Left lung (tissue), 14 donors: Measurements from ENCODE around the gene CTDP1. TPM values are rescaled to one million over a fixed set of nuclear protein-coding genes. Genes with fewer than 3 reads are reported as not detected.
A peak's percentile ranks its signal among the peaks of the same experiment; 100 is the strongest.

Experiments used
- ATAC-seq: fragments of 200-7000 bp; cut with Tn5 transposase; one replicate; pipeline ENCODE4 v1.9.1; 2020; ENCODE audit warnings: moderate library complexity
- DNase-seq, 4 donors: peaks; one replicate each; pipeline ENCODE4 v3.0.0-alpha.2; 2013 to 2020
- H3K27ac ChIP-seq, 2 donors: fragments of 200-600 bp; sonication (generic) in 1 of 2; one replicate each; pipeline versions ENCODE4 v1.5.0 to v1.8.0; 2020 to 2021
- H3K27me3 ChIP-seq, 2 donors: fragments of 200-600 bp; sonication (generic) in 1 of 2; one replicate each; pipeline versions ENCODE4 v1.5.0 to v1.8.0; 2020 to 2021
- H3K36me3 ChIP-seq, 2 donors: fragments of 200-600 bp; sonication (generic) in 1 of 2; one replicate each; pipeline versions ENCODE4 v1.5.0 to v1.8.0; 2020 to 2021
- H3K4me1 ChIP-seq, 2 donors: fragments of 200-600 bp; one replicate each; pipeline ENCODE4 v1.8.0; 2021
- H3K4me3 ChIP-seq, 2 donors: fragments of 200-600 bp; sonication (generic) in 1 of 2; one replicate each; pipeline versions ENCODE4 v1.5.0 to v1.8.0; 2020 to 2021; ENCODE audit warnings: mild to moderate bottlenecking in 1 of 2
- H3K9me3 ChIP-seq, 2 donors: fragments of 200-600 bp; sonication (generic) in 1 of 2; one replicate each; pipeline versions ENCODE4 v1.5.0 to v1.8.0; 2020 to 2021
- intact Hi-C, 2 donors: fragments of 100-400 bp; cut with DNase I; formaldehyde crosslinking; loops; one replicate each; pipeline versions ENCODE4 v1.11.2 to v1.14.2; 2022
- long read RNA-seq, 12 donors: library from polyadenylated mRNA in 2 of 12; unstranded in 2 of 12; transcript quantifications; one replicate each; pipeline ENCODE4 v2.0.0 and lab custom pipeline, GENCODE V29; 2019 to 2026
- polyA plus RNA-seq, 6 donors: library from polyadenylated mRNA; unstranded; fragments of 120-200 nt; gene quantifications; one replicate each; pipeline ENCODE4 v1.2.1, GENCODE V29; 2013; ENCODE audit not compliant: insufficient read length in 6 of 6
- total RNA-seq, 2 donors: library from RNA; stranded (reverse); fragmentation: NEBNext Ultra II Directional; extraction: Animal tissue kit (Norgen Biotek cat#: 25700); gene quantifications; one replicate each; pipeline ENCODE4 v1.2.1, GENCODE V29; 2021
- TF ChIP-seq, protein P1 (sequence below), 2 donors: fragments of 200-600 bp; sonication (generic) in 1 of 2; IDR thresholded peaks; one replicate each; pipeline versions ENCODE4 v1.5.0 to v1.8.0; 2021; ENCODE audit warnings: antibody characterized with exemption in 2 of 2
- donor health status: DM: no; HTN: yes; CAD: no.
- donor health status: DM: no; HTN: no; CAD: no.

Gene CTDP1
- total RNA-seq (10 to 100 TPM; 18.5 to 24.4 TPM), polyA plus RNA-seq (10 to 100 TPM in 3 of 6 donors, 1 to 10 TPM in 3; 8.4 to 12.3 (median 10.1) TPM)
- long read RNA-seq, donor 1, full-length matches to known transcripts: 2 of 2 reads
- long read RNA-seq, donor 1, partial matches to known transcripts: 0 of 2 reads
- long read RNA-seq, donor 1, other reads (novel, unspliced or antisense): 0 of 2 reads
- long read RNA-seq, donor 2: 0 reads
- long read RNA-seq, donor 3, partial matches to known transcripts: 0 of 2 reads
- long read RNA-seq, donor 3, other reads (novel, unspliced or antisense): 0 of 2 reads
- long read RNA-seq, donor 4, partial matches to known transcripts: 1 of 3 reads
- long read RNA-seq, donor 4, other reads (novel, unspliced or antisense): 2 of 3 reads
- long read RNA-seq, donor 5, partial matches to known transcripts: 0 of 1 reads
- long read RNA-seq, donor 5, other reads (novel, unspliced or antisense): 0 of 1 reads
- long read RNA-seq, donor 6: 0 reads
- long read RNA-seq, donor 7, full-length matches to known transcripts: 2 of 2 reads
- long read RNA-seq, donor 7, partial matches to known transcripts: 0 of 2 reads
- long read RNA-seq, donor 7, other reads (novel, unspliced or antisense): 0 of 2 reads
- long read RNA-seq, donor 8, full-length matches to known transcripts: 3 of 8 reads
- long read RNA-seq, donor 8, partial matches to known transcripts: 5 of 8 reads
- long read RNA-seq, donor 8, other reads (novel, unspliced or antisense): 0 of 8 reads
- long read RNA-seq, donor 9: 0 reads
- long read RNA-seq, donor 10, full-length matches to known transcripts: 1 of 1 reads
- long read RNA-seq, donor 10, partial matches to known transcripts: 0 of 1 reads
- long read RNA-seq, donor 10, other reads (novel, unspliced or antisense): 0 of 1 reads
- long read RNA-seq, donor 11: 0 reads
- long read RNA-seq, donor 12, full-length matches to known transcripts: 1 of 1 reads
- long read RNA-seq, donor 12, partial matches to known transcripts: 0 of 1 reads
- long read RNA-seq, donor 12, other reads (novel, unspliced or antisense): 0 of 1 reads

GRCh38 chr18:79679552-79680099, at the start of gene CTDP1:
Gene CTDP1, plus strand, starts transcription at chr18:79679803. Its CDS starts 145 bp downstream, at chr18:79679948.
- TF ChIP-seq, protein P1, sequence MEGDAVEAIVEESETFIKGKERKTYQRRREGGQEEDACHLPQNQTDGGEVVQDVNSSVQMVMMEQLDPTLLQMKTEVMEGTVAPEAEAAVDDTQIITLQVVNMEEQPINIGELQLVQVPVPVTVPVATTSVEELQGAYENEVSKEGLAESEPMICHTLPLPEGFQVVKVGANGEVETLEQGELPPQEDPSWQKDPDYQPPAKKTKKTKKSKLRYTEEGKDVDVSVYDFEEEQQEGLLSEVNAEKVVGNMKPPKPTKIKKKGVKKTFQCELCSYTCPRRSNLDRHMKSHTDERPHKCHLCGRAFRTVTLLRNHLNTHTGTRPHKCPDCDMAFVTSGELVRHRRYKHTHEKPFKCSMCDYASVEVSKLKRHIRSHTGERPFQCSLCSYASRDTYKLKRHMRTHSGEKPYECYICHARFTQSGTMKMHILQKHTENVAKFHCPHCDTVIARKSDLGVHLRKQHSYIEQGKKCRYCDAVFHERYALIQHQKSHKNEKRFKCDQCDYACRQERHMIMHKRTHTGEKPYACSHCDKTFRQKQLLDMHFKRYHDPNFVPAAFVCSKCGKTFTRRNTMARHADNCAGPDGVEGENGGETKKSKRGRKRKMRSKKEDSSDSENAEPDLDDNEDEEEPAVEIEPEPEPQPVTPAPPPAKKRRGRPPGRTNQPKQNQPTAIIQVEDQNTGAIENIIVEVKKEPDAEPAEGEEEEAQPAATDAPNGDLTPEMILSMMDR (IDR thresholded peaks at IDR 0.05): no peak
- DNase-seq (peak; percentile 91 to 97 (median 96)), ATAC-seq (peak; percentile 79)
- Histone ChIP-seq H3K9me3 (no peaks in the 10 kb centered on the region), H3K4me3 (peak within 1 kb of the TSS; percentile 88 to 92), H3K27ac (peak within 1 kb of the TSS; percentile 93 to 99), H3K36me3 (no peaks in the 10 kb centered on the region), H3K4me1 (peaks cover 18 to 62% of the 10 kb centered on the region in 2 donors), H3K27me3 (no peaks in the 10 kb centered on the region)
- intact Hi-C loops: no loop called here

- no peak overlapping the region for H3K4me3 ChIP-seq
- no peaks in the 10 kb centered on the region for H3K36me3 ChIP-seq
- TF ChIP-seq, protein P1 (IDR thresholded peaks at IDR 0.05): no peak
- H3K27me3 ChIP-seq: peaks cover 0 to 43% of the 10 kb centered on the region in 2 donors
- no peaks in the 10 kb centered on the region for H3K9me3 ChIP-seq
- H3K4me1 ChIP-seq: peaks cover 0 to 1% of the 10 kb centered on the region in 2 donors
- no peak overlapping the region for H3K27ac ChIP-seq
- ATAC-seq (no peak), DNase-seq (no peak)
- intact Hi-C loops: no loop called here
Observed at GRCh38 chr18:79630281-79631095, 49.1 kb upstream of the CTDP1 start.

DNA sequence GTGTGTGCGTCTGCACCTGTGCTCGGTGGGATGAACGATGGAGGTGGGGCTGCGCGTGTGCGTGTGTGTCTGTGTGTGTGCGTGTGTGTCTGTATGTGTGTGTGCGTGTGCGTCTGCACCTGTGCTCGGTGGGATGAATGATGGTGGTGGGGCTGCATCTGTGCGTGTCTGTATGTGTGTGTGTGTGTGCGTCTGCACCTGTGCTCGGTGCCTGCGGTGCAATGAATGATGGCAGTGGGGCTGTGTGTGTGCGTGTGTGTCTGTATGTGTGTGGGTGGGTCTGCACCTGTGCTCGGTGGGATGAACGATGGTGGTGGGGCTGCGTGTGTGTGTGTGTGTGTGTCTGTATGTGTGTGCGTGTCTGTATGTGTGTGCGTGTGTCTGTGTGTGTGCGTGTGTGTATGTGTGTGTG, 48.5 kb upstream of the CTDP1 start:
- intact Hi-C loops: no loop called here
- Histone ChIP-seq H3K36me3 (no peaks in the 10 kb centered on the region), H3K4me1 (no peaks in the 10 kb centered on the region), H3K27ac (no peak overlapping the region), H3K27me3 (peaks cover 0 to 37% of the 10 kb centered on the region in 2 donors), H3K4me3 (no peak overlapping the region), H3K9me3 (no peaks in the 10 kb centered on the region)
- TF ChIP-seq, protein P1 (IDR thresholded peaks at IDR 0.05): no peak
- DNase-seq (no peak), ATAC-seq (no peak)

DNA sequence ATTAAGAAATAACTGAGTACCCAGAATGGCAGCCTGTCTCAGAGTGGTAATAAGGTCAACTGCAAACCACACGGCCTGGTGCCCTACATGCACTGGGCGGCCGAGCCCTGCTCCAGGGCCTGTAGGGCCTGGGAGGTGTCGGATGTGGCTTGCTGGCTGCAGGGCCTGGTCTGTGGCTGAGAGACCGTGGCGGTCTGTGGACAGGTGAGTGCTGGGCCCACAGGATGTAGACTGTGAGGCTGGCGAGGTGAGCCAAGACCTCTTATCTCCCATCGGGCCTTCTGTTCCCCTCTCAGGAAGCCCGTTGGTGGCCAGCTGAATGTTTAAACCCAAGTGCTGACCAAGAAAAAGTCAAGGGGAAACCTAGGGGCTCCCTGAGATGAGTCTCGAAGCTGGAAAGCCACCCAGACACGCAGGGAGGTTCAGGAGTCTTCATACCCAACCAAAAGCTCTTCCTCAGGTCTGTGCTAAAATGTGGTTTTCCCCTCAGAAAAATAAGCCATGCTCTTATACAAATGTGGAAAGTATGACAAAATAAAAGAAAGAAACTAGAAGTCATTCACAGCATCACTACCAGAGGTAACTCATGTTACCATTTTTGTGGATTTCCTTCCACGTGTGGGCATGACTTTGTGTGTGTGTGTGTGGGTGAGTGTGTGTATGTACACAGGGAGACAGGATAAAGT, 47.7 kb upstream of the CTDP1 start:
- DNase-seq (no peak), ATAC-seq (no peak)
- Histone ChIP-seq H3K9me3 (no peaks in the 10 kb centered on the region), H3K27me3 (peaks cover 0 to 29% of the 10 kb centered on the region in 2 donors), H3K4me1 (no peaks in the 10 kb centered on the region), H3K4me3 (no peak overlapping the region), H3K36me3 (no peaks in the 10 kb centered on the region), H3K27ac (no peak overlapping the region)
- TF ChIP-seq, protein P1 (IDR thresholded peaks at IDR 0.05): no peak
- intact Hi-C loops: no loop called here
